K562 (cell line): ENCODE measurements around the gene CFAP107. TPM values are rescaled to one million over a fixed set of nuclear protein-coding genes. Genes with fewer than 3 reads are reported as not detected.
"Not testable (repeated sequence)": the region's sequence is repeated elsewhere in the genome, so short reads cannot be mapped to it uniquely, and the experiment has no call there.

ENCODE experiments used
- ATAC-seq: fragments of 200-7000 bp; cut with Tn5 transposase; 3 replicates; pipeline ENCODE4 v1.9.1; 2020; ENCODE audit warnings: moderate library complexity
- BruUV-seq: library from RNA; stranded (reverse); fragments of 400-500 nt; replicated peaks from 2 replicates; lab custom pipeline; 2021; lab: Mats Ljungman, UMichigan
- CTCF ChIA-PET: fragments of 300-600 bp; formaldehyde crosslinking; extraction: SDS; loops from one replicate; lab custom pipeline; 2021; ENCODE audit warnings: low intra/inter-chr PET ratio; lab: Yijun Ruan, JAX
- POLR2A ChIA-PET: fragments of 300-600, 350-650 bp; sonication (Branson Sonifier 250); formaldehyde crosslinking; extraction: SDS; loops from one replicate; lab custom pipeline; 2021; ENCODE audit warnings: antibody characterized with exemption, inconsistent platforms; lab: Yijun Ruan, JAX
- DNase-seq, 4 experiments: peaks; one replicate each; pipeline versions ENCODE4 v3.0.0 to v3.0.0-alpha.2; 2011 to 2018; ENCODE audit warnings: low spot score in 3 of 4, mixed read lengths in 3 of 4; ENCODE audit errors: extremely low read depth in 1 of 4
- FAIRE-seq: peaks from 2 replicates; lab custom pipeline; 2011; peaks lifted over from hg19 to GRCh38; lab: Jason Lieb, UNC
- H2AFZ ChIP-seq: 2 replicates; pipeline ENCODE4 v1.6.0; 2011; ENCODE audit warnings: low read depth, low read length, control low read depth, inconsistent platforms
- H3K27ac ChIP-seq: fragments of 200-600 bp; 3 replicates; pipeline ENCODE4 v1.8.0; 2011; ENCODE audit warnings: low read depth, mild to moderate bottlenecking, control low read depth, inconsistent platforms, low read length, moderate library complexity, mixed read lengths; ENCODE audit errors: extremely low read depth
- H3K27me3 ChIP-seq, 2 experiments: fragments of 300-600 bp in 1 of 2; 2 replicates in 1 of 2; 3 replicates in 1 of 2; pipeline versions ENCODE4 v1.6.0 to v1.8.0; 2011; ENCODE audit warnings: inconsistent platforms in 2 of 2, low read length in 2 of 2, mild to moderate bottlenecking in 1 of 2, mixed read lengths in 1 of 2, moderate library complexity in 1 of 2; ENCODE audit not compliant: control insufficient read depth in 2 of 2, insufficient read depth in 2 of 2
- H3K36me3 ChIP-seq: fragments of 300-600 bp; 3 replicates; pipeline ENCODE4 v1.8.0; 2011; ENCODE audit warnings: mild to moderate bottlenecking, low read length, inconsistent platforms; ENCODE audit not compliant: control insufficient read depth, insufficient read depth
- H3K4me1 ChIP-seq, 2 experiments: fragments of 200-600 bp in 1 of 2; replicated peaks in 1 of 2; 2 replicates in 1 of 2; 3 replicates in 1 of 2; pipeline versions ENCODE4 v1.5.1 to v1.8.0; 2011; ENCODE audit warnings: inconsistent platforms in 2 of 2, low read length in 2 of 2, mild to moderate bottlenecking in 1 of 2, mixed read lengths in 1 of 2, moderate library complexity in 1 of 2; ENCODE audit not compliant: control insufficient read depth in 2 of 2, insufficient read depth in 2 of 2
- H3K4me2 ChIP-seq: 2 replicates; pipeline ENCODE4 v1.6.1; 2011; ENCODE audit warnings: low read length, control low read depth, inconsistent platforms, mixed read lengths; ENCODE audit not compliant: insufficient read depth
- H3K4me3 ChIP-seq: fragments of 200-600 bp; sonication (generic), shearing (Covaris generic); 2 replicates; pipeline ENCODE4 v1.5.1; 2016; ENCODE audit warnings: control low read depth, inconsistent platforms
- H3K79me2 ChIP-seq: fragments of 200-600 bp; 3 replicates; pipeline ENCODE4 v1.8.0; 2011; ENCODE audit warnings: low read length, inconsistent platforms; ENCODE audit not compliant: control insufficient read depth, insufficient read depth
- H3K9ac ChIP-seq, 2 experiments: 2 replicates each; pipeline versions ENCODE4 v1.6.0 to v1.6.1; 2011; ENCODE audit warnings: low read depth in 2 of 2, low read length in 2 of 2, control low read depth in 1 of 2, inconsistent platforms in 1 of 2, mild to moderate bottlenecking in 1 of 2, mixed read lengths in 1 of 2; ENCODE audit not compliant: insufficient read depth in 1 of 2
- H3K9me1 ChIP-seq: one replicate; pipeline ENCODE4 v1.6.0; 2011; ENCODE audit warnings: inconsistent platforms, mild to moderate bottlenecking, low read length, moderate library complexity; ENCODE audit not compliant: control insufficient read depth, insufficient read depth
- H3K9me3 ChIP-seq: replicated peaks from 2 replicates; pipeline ENCODE4 v1.5.1; 2011; ENCODE audit warnings: low read depth, low read length, inconsistent platforms; ENCODE audit not compliant: control insufficient read depth, insufficient read depth
- H4K20me1 ChIP-seq: replicated peaks from 2 replicates; pipeline ENCODE4 v1.6.1; 2011; ENCODE audit warnings: low read length, inconsistent platforms, mixed read lengths; ENCODE audit not compliant: control insufficient read depth, insufficient read depth
- CBX1 ChIP-seq: sonication (generic); IDR thresholded peaks from 2 replicates; pipeline ENCODE4 v1.6.1; 2016; ENCODE audit warnings: antibody characterized with exemption, low read depth, mild to moderate bottlenecking
- CBX3 ChIP-seq, 2 experiments: IDR thresholded peaks; 1 replicate in 1 of 2; 2 replicates in 1 of 2; pipeline ENCODE4 v1.6.1; 2012; ENCODE audit warnings: inconsistent platforms in 2 of 2, low read length in 2 of 2, borderline replicate concordance in 1 of 2, control low read depth in 1 of 2
- CBX5 ChIP-seq: IDR thresholded peaks from 2 replicates; pipeline ENCODE4 v1.6.1; 2014; ENCODE audit warnings: low read depth, borderline replicate concordance
- TRIM28 ChIP-seq: fragments of 450-650 bp; IDR thresholded peaks from 2 replicates; pipeline ENCODE4 v1.6.1; 2017
- ZNF280A ChIP-seq: fragments of 450-650 bp; IDR thresholded peaks from 2 replicates; pipeline ENCODE4 v1.6.1; 2018; ENCODE audit warnings: mild to moderate bottlenecking, low read depth; ENCODE audit not compliant: partially characterized antibody
- WGBS: fragments of 100-300 bp; shearing (Covaris generic); methylation state at CpG from one replicate; pipeline ENCODE4 v1.1.6; 2016; ENCODE audit warnings: low coverage, mixed read lengths; ENCODE audit not compliant: insufficient coverage; ENCODE audit errors: missing lambda C conversion rate; 5-methylcytosine and 5-hydroxymethylcytosine counted together
- in situ Hi-C: fragments of 300-500 bp; cut with MboI; formaldehyde crosslinking; loops from 4 replicates; pipeline ENCODE4 v1.15.0; 2018; ENCODE audit warnings: inconsistent platforms, mixed read lengths
- intact Hi-C: fragments of 100-400 bp; cut with micrococcal nuclease; formaldehyde crosslinking; loops from 2 replicates; pipeline ENCODE4 v1.14.2; 2022
- polyA plus RNA-seq, 8 experiments: library from polyadenylated mRNA; depleted of rRNA in 4 of 8; stranded (reverse) in 5 of 8; unstranded in 3 of 8; fragments of >200 nt; fragmentation: Nextera tagmentation in 2 of 8; fragmentation: Illumina TruSeq in 1 of 8; extraction: Ambion mirVana in 2 of 8; extraction: Trizol in 1 of 8; gene quantifications; 2 replicates each; pipeline versions ENCODE4 v1.2.1 to v1.2.3, GENCODE V29; 2011 to 2014; ENCODE audit warnings: inconsistent platforms in 1 of 8, missing spikeins in 1 of 8
- total RNA-seq, 7 experiments: library from RNA; depleted of rRNA in 6 of 7; stranded (reverse); fragments of >200 nt in 6 of 7; fragmentation: Illumina TruSeq in 2 of 7; extraction: Trizol in 2 of 7; gene quantifications; 2 replicates each; pipeline versions ENCODE4 v1.2.1 to v1.2.3, GENCODE V29; 2011 to 2021; ENCODE audit warnings: low replicate concordance in 1 of 7

CFAP107 gene
- total and polyA plus RNA-seq, 9 of the 15 experiments (the other 6 are each of a cell fraction or from before 2014, with no cell fraction given) = 0.03 to 0.08 TPM; not detected in 7

- 13% methylated on average over 7 of the region's 8 CpGs for whole genome bisulfite sequencing
- ATAC-seq, H3K4me1 ChIP-seq, BruUV-seq, in situ Hi-C loops, H3K79me2 ChIP-seq, H3K27ac ChIP-seq, H4K20me1 ChIP-seq, H2AFZ ChIP-seq, H3K9me1 ChIP-seq, H3K4me2 ChIP-seq, H3K9me3 ChIP-seq, intact Hi-C loops, H3K27me3 ChIP-seq, H3K36me3 ChIP-seq, CTCF ChIA-PET, H3K4me3 ChIP-seq, H3K9ac ChIP-seq, POLR2A ChIA-PET, FAIRE-seq: not testable (repeated sequence)
- TF ChIP-seq CBX5 (peak; percentile 41; the same call in 1 of the 2 replicates), ZNF280A (peak; percentile 43), TRIM28 (peak; percentile 47; the same call in 1 of the 2 replicates), CBX1 (peak; percentile 57; the same call in 1 of the 2 replicates), CBX3 (IDR thresholded peaks at IDR 0.05; ENCODE audit: borderline replicate concordance in 1 of 2, low read length in 2 of 2) (peak in 1 of 2 experiments; percentile 35; a peak in 1 of 3 replicates)
- DNase-seq = peak in 1 of 4 experiments; percentile 28
These were observed 38.7 kb downstream of the CFAP107 start for GRCh38 chr1:12784729-12785128.

- intact Hi-C loops, ATAC-seq, H3K27ac ChIP-seq, H3K36me3 ChIP-seq, H3K4me2 ChIP-seq, H2AFZ ChIP-seq, H3K9me3 ChIP-seq, H3K79me2 ChIP-seq, H3K4me3 ChIP-seq, H4K20me1 ChIP-seq, POLR2A ChIA-PET, DNase-seq, H3K4me1 ChIP-seq, BruUV-seq, FAIRE-seq, H3K9me1 ChIP-seq, H3K27me3 ChIP-seq, H3K9ac ChIP-seq: not testable (repeated sequence)
- 0% methylated on average over 4 of the region's 5 CpGs for WGBS
- CTCF ChIA-PET = interaction anchor here (0.6 kb wide), 1 partner anchor 35 kb away, joined by 3 read pairs; no protein-coding TSS in a partner anchor
- in situ Hi-C loops = loop anchor here (5.0 kb wide), 2 partner anchors 236 to 551 kb away; no protein-coding TSS in a partner anchor
These were observed 45.1 kb downstream of the CFAP107 start, which contains the start of gene PRAMEF1 for GRCh38 chr1:12791097-12791496. TSS of gene PRAMEF1 (plus strand) at chr1:12791397. CDS start at chr1:12793228, 1,831 bp downstream.
